LNCAP (cell line): ENCODE data around the gene LYSET.
A peak's percentile ranks its signal among the peaks of the same experiment; 100 is the strongest.

Experiments used
- CTCF ChIP-seq: fragments of 450-650 bp; IDR thresholded peaks from 2 replicates; pipeline ENCODE4 v1.5.1; 2017; ENCODE audit warnings: mild to moderate bottlenecking

Gene LYSET

DNA sequence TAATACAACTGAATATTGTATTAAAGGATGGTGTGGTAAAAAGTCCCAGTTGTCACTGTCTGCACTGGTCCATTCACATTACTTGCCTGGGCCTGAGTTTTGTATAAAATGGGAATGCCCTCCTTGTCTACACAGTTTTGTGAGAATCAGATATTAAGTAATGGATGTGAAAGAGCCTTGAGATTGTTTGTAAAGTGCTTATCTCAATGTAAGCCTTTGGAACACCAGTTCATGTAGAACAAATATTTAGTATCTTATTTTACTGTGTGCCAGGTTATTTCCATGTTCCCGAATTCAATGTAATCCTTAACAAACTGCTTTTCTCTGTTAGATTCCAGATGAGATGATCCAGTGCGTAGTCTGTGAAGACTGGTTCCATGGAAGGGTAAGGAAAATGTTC lies 29.5 kb downstream of the LYSET start:
- TF ChIP-seq CTCF = no peak

DNA sequence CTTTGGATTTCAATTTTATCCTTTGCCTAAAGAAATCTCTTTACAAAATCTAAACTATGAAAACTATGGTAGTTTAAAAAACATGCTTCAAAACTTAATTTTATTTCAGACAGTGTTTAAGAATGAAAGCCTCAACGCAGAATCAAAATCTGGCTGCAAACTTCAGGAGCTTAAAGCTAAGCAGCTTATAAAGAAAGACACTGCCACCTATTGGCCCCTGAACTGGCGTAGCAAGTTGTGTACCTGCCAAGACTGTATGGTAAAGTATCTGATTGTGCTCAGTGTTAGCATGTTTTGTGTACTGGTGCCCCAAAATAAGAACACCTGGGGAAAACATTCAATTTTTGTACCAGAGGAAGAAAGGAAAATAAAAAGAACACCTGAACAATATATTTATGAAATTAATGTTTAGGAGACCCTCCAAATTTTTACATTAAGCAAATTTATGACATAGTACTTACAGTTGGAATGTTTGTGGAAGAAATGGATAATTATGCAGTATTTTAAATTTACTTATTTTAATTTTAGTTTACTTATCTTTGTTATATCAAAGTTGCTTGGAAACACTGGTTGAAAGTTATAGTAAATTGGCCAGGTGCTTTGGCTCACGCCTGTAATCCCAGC lies 34.1 kb downstream of the LYSET start:
- peak; percentile 86 for TF ChIP-seq CTCF

GRCh38 chr14:93220509-93220908 lies 35.4 kb downstream of the LYSET start:
- TF ChIP-seq CTCF = no peak

DNA sequence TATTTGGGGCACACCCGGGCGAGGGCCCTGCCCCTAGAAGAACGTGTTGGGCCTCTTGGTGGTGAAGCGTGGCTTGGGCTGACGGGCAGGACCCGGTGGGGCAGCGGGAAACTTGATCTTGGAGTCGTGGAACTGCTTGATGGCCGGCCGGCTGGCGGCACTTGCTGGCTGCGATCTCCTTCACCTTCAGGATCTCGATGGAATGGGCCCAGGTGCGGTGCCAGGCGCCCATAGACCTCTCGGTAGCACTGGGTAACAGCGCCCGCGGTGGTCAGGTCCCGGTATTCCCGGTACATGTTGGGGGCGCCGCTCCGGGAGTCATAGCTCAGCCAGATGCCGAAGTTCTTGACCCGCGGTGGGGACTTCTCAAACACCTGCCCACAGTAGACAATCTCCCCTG lies 38.4 kb downstream of the LYSET start:
- TF ChIP-seq CTCF = no peak

DNA sequence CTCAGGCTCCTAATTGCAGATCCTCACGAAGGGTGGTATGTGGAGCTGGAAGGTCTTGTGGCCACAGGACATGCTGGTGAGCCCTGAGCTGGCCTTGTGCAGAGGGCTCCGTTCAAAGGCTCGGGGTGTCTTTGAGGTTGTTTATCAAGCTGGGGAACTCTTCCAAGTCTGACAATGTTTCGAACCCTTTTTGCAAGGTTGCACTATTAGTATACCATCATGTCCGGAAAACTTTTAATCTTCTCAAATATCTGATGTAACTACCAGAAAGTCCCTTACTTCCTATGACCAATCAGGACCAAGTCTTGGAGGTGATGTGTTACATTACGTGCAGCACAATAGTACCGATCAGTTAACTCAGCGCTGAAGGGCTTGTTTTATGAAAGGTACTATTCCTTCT lies 43.4 kb downstream of the LYSET start:
- no peak for TF ChIP-seq CTCF

GRCh38 chr14:93230539-93230938 lies 45.4 kb downstream of the LYSET start:
- TF ChIP-seq CTCF = no peak

DNA sequence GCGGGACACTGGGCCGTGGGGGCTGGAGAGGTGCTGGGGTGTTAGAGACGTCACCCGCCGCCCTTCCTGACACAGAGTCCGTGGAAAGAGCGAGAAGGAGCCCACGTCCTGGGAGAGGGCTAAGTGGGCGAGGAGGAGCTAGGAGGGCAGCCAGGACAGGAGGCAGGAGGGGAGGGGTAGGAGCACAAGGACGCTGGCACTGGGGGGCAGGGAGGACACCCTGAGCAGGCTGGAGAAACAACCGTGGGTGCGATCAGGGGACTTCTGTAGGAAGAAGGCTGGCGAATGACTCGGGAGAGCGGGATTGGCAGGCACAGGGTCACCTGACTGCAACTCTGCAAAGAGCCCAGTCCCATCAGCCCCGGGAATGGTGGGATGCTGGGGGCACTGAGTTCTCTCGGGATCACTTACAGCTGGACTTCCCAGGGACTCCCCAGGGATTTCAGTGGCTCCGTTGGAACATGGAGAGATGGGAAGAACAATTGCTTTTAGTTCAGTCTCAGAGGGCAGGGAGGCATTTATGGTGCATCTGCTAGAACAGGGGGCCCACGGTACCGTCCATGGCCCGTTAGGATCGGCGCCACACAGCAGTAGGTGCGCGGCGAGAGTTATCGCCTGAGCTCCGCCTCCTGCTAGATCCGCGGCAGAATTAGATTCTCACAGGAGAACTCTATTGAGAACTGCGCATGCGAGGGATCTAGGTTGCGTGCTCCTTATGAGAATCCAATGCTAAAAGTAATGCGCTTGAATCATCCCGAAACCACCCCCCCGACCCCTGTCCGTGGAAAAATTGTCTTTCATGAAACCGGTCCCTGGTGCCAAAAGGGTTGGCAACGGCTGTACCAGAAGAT lies 46.2 kb downstream of the LYSET start:
- TF ChIP-seq CTCF = no peak
